Breast epithelium (tissue), 3 donors: ENCODE measurements around the gene RNF151.

ENCODE experiments used
- CTCF ChIP-seq, 3 donors: fragments of 450-650 bp; IDR thresholded peaks; one replicate each; pipeline ENCODE4 v1.5.1; 2016 to 2017; ENCODE audit warnings: antibody characterized with exemption in 3 of 3, mild to moderate bottlenecking in 3 of 3, moderate library complexity in 3 of 3
- POLR2A ChIP-seq: fragments of 450-650 bp; IDR thresholded peaks from one replicate; pipeline ENCODE4 v1.6.1; 2016; ENCODE audit warnings: antibody characterized with exemption, mild to moderate bottlenecking, moderate library complexity
- POLR2AphosphoS5 ChIP-seq, 3 donors: sonication (generic); formaldehyde crosslinking; IDR thresholded peaks; one replicate each; pipeline ENCODE4 v1.6.1; 2017; ENCODE audit warnings: antibody characterized with exemption in 3 of 3

GRCh38 chr16:1923299-1924034 lies 43.2 kb upstream of the RNF151 start:
- TF ChIP-seq POLR2A: no peak
- no peak for TF ChIP-seq CTCF (IDR thresholded peaks at IDR 0.05)
- TF ChIP-seq POLR2AphosphoS5 (IDR thresholded peaks at IDR 0.05): no peak
